ENCODE results near the gene SPATS2L.
A peak's percentile ranks its signal among the peaks of the same experiment; 100 is the strongest.

The SPATS2L gene

GRCh38 chr2:200449149-200449548 lies 142.7 kb downstream of the SPATS2L start:
- DNase-seq, result no peak

GRCh38 chr2:200450288-200450687 lies 143.8 kb downstream of the SPATS2L start:
- no peak for DNase-seq

- DNase-seq, result no peak
Observed at GRCh38 chr2:200451511-200451910, 145.0 kb downstream of the SPATS2L start.

GRCh38 chr2:200452377-200452776 lies 145.9 kb downstream of the SPATS2L start:
- no peak for DNase-seq

- DNase-seq, result no peak
Observed at GRCh38 chr2:200453142-200453852, 146.8 kb downstream of the SPATS2L start.

GRCh38 chr2:200453853-200454534 lies 147.5 kb downstream of the SPATS2L start:
- DNase-seq, result no peak

GRCh38 chr2:200454927-200455801 lies 148.7 kb downstream of the SPATS2L start:
- no peak for DNase-seq

- DNase-seq, result no peak
Observed at GRCh38 chr2:200455958-200456421, 149.5 kb downstream of the SPATS2L start.

GRCh38 chr2:200456567-200456966 lies 150.1 kb downstream of the SPATS2L start:
- DNase-seq, result no peak

- no peak for DNase-seq
Observed at GRCh38 chr2:200459101-200459500, 152.6 kb downstream of the SPATS2L start.

GRCh38 chr2:200461846-200462710 lies 155.6 kb downstream of the SPATS2L start:
- DNase-seq, result no peak

- no peak for DNase-seq
Observed at GRCh38 chr2:200463452-200463851, 157.0 kb downstream of the SPATS2L start.

- DNase-seq, result no peak
Observed at GRCh38 chr2:200466425-200467418, 160.2 kb downstream of the SPATS2L start.

GRCh38 chr2:200467806-200468681 lies 161.6 kb downstream of the SPATS2L start:
- no peak for DNase-seq

GRCh38 chr2:200469708-200470211 lies 163.3 kb downstream of the SPATS2L start:
- no peak for DNase-seq

GRCh38 chr2:200470230-200470629 lies 163.7 kb downstream of the SPATS2L start:
- DNase-seq, result no peak

- peak; percentile 28 for DNase-seq
Observed at GRCh38 chr2:200471324-200471848, 164.9 kb downstream of the SPATS2L start.

- DNase-seq, result no peak
Observed at GRCh38 chr2:200471928-200472645, 165.6 kb downstream of the SPATS2L start.
